Activated CD8-positive, alpha-beta memory T cell treated with anti-CD3 and anti-CD28 coated beads for 1 hour (primary cell): ENCODE data around the gene ARMS2.
A peak's percentile ranks its signal among the peaks of the same experiment; 100 is the strongest.

Source experiments
- DNase-seq, 2 donors: peaks; one replicate each; pipeline ENCODE4 v3.0.0-alpha.2; 2020; ENCODE audit warnings: low read depth in 1 of 2; ENCODE audit errors: extremely low read depth in 1 of 2

ARMS2 gene

GRCh38 chr10:122454603-122455080 is at the start of gene ARMS2:
Gene ARMS2 (plus strand): TSS chr10:122454653. CDS start chr10:122454728, 75 bp downstream.
- no peak for DNase-seq

GRCh38 chr10:122407375-122408125 is 46.9 kb upstream of the ARMS2 start:
- DNase-seq = peak in 1 of 2 donors; percentile 21

GRCh38 chr10:122413327-122413726 is 41.1 kb upstream of the ARMS2 start:
- DNase-seq = no peak

GRCh38 chr10:122417667-122418066 is 36.8 kb upstream of the ARMS2 start:
- DNase-seq = no peak

- no peak for DNase-seq
Measured at GRCh38 chr10:122419016-122419415, 35.4 kb upstream of the ARMS2 start.

GRCh38 chr10:122419876-122420623 is 34.4 kb upstream of the ARMS2 start:
- DNase-seq = no peak

- DNase-seq = no peak
Measured at GRCh38 chr10:122420624-122421007, 33.8 kb upstream of the ARMS2 start.

GRCh38 chr10:122421054-122421625 is 33.3 kb upstream of the ARMS2 start:
- DNase-seq = no peak

- no peak for DNase-seq
Measured at GRCh38 chr10:122421742-122422141, 32.7 kb upstream of the ARMS2 start.

- DNase-seq = no peak
Measured at GRCh38 chr10:122422266-122422989, 32.0 kb upstream of the ARMS2 start.

GRCh38 chr10:122424059-122424458 is 30.4 kb upstream of the ARMS2 start:
- DNase-seq = no peak

- DNase-seq = no peak
Measured at GRCh38 chr10:122426829-122427228, 27.6 kb upstream of the ARMS2 start.

GRCh38 chr10:122427280-122427679 is 27.2 kb upstream of the ARMS2 start:
- no peak for DNase-seq

GRCh38 chr10:122435212-122435827 is 19.1 kb upstream of the ARMS2 start:
- no peak for DNase-seq

- no peak for DNase-seq
Measured at GRCh38 chr10:122441961-122442360, 12.5 kb upstream of the ARMS2 start.

- no peak for DNase-seq
Measured at GRCh38 chr10:122445469-122445868, 9.0 kb upstream of the ARMS2 start.

GRCh38 chr10:122445904-122446303 is 8.5 kb upstream of the ARMS2 start:
- DNase-seq = no peak

GRCh38 chr10:122446668-122447423 is 7.6 kb upstream of the ARMS2 start:
- no peak for DNase-seq

GRCh38 chr10:122448600-122448999 is 5.9 kb upstream of the ARMS2 start:
- DNase-seq = no peak

GRCh38 chr10:122449153-122449552 is 5.3 kb upstream of the ARMS2 start:
- DNase-seq = no peak
